22Rv1 (cell line): ENCODE data around the gene ADORA1.

Experiments used
- H3K27ac ChIP-seq: fragments of 450-650 bp; 2 replicates; pipeline ENCODE4 v1.5.1; 2017
- CTCF ChIP-seq: fragments of 450-650 bp; IDR thresholded peaks from 2 replicates; pipeline ENCODE4 v1.5.1; 2017; ENCODE audit warnings: mild to moderate bottlenecking
- ZFX ChIP-seq: fragments of 450-650 bp; IDR thresholded peaks from 2 replicates; pipeline ENCODE4 v1.6.1; 2017; ENCODE audit warnings: antibody characterized with exemption, borderline replicate concordance

The ADORA1 gene

GRCh38 chr1:203196371-203196770 lies 68.8 kb downstream of the ADORA1 start:
- H3K27ac ChIP-seq: no peak overlapping the region
- TF ChIP-seq CTCF: no peak

DNA sequence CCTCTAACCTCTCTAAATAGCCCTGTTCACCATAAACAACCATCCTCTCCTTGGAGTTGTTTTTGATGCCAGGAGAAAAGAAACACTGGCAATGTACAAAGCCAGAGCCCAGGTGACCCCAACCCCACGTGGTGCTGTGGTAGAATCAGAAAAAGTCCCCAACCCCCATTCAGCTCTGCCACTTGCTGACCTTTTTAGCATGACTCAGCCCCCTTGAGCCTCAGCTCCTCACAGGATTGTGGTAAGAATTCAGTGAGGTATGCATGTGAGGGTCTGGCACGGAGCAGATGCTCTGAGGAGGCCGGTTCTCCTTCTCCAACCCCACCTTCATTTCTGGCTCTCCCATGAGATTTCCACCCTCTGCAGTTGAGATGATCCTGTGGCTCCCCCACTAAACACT lies 70.1 kb downstream of the ADORA1 start:
- no peak for TF ChIP-seq CTCF
- no peak for TF ChIP-seq ZFX
- no peak overlapping the region for H3K27ac ChIP-seq

GRCh38 chr1:203199002-203199401 lies 71.5 kb downstream of the ADORA1 start:
- TF ChIP-seq ZFX: no peak
- TF ChIP-seq CTCF: no peak
- no peak overlapping the region for H3K27ac ChIP-seq

DNA sequence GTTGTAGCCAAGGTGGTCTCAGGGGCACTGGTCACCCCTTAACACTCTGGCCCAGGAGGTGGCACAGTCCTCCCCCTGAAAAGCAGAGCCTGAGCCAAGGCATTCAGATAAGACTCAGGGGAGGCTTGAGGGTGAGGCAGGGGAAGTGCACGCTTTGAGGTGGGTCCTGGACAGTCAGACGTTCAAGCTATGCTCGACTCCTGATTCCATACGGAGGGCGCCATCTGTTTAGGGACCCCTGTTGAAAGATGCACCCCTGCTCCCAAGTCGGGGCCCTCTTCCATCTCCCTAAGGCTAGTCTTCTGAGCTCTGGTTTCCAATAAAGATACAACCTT lies 71.9 kb downstream of the ADORA1 start:
- no peak overlapping the region for H3K27ac ChIP-seq
- TF ChIP-seq CTCF (no peak), ZFX (no peak)

DNA sequence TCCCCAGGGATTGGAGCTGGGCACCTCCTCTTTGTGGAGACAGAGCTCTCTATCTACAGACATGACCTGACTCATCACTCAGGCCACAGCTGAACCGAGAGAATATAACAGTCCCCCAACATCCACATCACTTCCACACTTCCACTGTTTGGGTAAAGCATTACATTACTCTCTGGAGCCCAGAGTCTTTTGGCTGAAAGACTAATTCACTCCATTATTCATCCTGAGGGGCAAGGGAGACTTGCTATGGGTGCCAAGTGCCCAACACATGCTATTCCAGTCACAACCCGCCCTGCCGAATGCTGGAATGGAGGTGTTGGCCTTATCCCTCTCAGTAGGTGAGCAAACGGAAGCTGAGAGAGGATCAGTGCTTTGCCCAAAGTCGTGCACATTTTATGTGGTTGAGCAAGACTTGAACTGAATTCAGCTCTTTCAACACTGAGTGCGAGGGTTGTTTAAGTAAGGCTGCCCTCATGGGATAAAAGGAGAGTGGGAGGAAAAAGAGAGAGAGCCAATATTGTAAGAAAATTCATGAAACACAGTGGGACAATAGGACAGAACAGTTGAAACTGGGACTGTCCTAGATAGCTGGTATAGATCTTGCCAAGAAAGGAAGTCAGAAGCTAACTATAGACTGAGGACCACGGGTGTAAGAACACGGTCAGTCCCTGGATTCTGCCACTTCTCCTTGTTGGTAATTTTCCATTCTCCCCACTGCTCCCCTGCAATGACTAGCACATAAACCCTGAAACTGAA lies 72.5 kb downstream of the ADORA1 start:
- TF ChIP-seq ZFX: no peak
- TF ChIP-seq CTCF: no peak
- H3K27ac ChIP-seq: no peak overlapping the region

- H3K27ac ChIP-seq: no peak overlapping the region
These were observed 73.4 kb downstream of the ADORA1 start for GRCh38 chr1:203200916-203201315.

More at GRCh38 chr1:203200916-203201315, 73.4 kb downstream of the ADORA1 start:
- TF ChIP-seq ZFX: no peak
- TF ChIP-seq CTCF: no peak
